Endothelial cell of umbilical vein (primary cell): Measurements from ENCODE around the gene LHFPL6.

Source experiments
- EZH2 ChIP-seq: IDR thresholded peaks from 2 replicates; pipeline ENCODE4 v1.6.1; 2012; ENCODE audit warnings: borderline replicate concordance, low read depth, mild to moderate bottlenecking, moderate library complexity, low read length, inconsistent platforms; ENCODE audit not compliant: severe bottlenecking
- JUN ChIP-seq: IDR thresholded peaks from 2 replicates; pipeline ENCODE4 v1.6.1; 2011; ENCODE audit warnings: borderline replicate concordance, low read depth; ENCODE audit not compliant: insufficient read length, insufficient read depth
- TF ChIP-seq, protein P1 (sequence below), 2 donors: IDR thresholded peaks; 1 replicate in 1 of 2; 2 replicates in 1 of 2; pipeline ENCODE4 v1.5.1; 2011; ENCODE audit warnings: low read length in 2 of 2, mild to moderate bottlenecking in 2 of 2, moderate library complexity in 2 of 2, control low read depth in 1 of 2, inconsistent platforms in 1 of 2, low read depth in 1 of 2; ENCODE audit not compliant: insufficient read depth in 1 of 2; ENCODE audit errors: extremely low read depth in 1 of 2

DNA sequence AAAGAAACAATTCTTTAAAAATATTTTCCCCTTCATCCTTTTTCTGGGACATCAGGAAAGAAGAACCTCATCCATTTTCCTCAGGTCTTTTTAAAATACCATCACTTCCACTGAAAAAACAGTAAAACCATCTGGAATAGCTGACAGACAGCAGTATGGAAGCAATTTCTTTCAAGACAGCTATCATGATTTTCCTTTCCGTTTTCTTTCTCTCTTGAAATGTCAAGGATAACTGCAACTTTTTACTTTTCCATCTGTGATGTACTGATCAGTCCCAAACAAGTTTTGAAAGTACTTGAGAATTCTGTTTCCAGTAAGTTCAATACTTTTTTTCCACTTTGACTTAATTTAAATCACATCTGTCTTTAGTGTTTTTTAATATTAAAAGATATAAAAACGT lies 211.2 kb downstream of the LHFPL6 start:
- TF ChIP-seq, protein P1, sequence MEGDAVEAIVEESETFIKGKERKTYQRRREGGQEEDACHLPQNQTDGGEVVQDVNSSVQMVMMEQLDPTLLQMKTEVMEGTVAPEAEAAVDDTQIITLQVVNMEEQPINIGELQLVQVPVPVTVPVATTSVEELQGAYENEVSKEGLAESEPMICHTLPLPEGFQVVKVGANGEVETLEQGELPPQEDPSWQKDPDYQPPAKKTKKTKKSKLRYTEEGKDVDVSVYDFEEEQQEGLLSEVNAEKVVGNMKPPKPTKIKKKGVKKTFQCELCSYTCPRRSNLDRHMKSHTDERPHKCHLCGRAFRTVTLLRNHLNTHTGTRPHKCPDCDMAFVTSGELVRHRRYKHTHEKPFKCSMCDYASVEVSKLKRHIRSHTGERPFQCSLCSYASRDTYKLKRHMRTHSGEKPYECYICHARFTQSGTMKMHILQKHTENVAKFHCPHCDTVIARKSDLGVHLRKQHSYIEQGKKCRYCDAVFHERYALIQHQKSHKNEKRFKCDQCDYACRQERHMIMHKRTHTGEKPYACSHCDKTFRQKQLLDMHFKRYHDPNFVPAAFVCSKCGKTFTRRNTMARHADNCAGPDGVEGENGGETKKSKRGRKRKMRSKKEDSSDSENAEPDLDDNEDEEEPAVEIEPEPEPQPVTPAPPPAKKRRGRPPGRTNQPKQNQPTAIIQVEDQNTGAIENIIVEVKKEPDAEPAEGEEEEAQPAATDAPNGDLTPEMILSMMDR (IDR thresholded peaks at IDR 0.05; ENCODE audit: extremely low read depth in 1 of 2, insufficient read depth in 1 of 2, low read depth in 1 of 2, low read length in 2 of 2): no peak
- TF ChIP-seq EZH2: no peak
- TF ChIP-seq JUN: no peak
